Motor neuron (in vitro differentiated cells): Measurements from ENCODE around the gene ACO2. TPM values are rescaled to one million over a fixed set of nuclear protein-coding genes. Genes with fewer than 3 reads are reported as not detected.
"Not testable (repeated sequence)": the region's sequence is repeated elsewhere in the genome, so short reads cannot be mapped to it uniquely, and the experiment has no call there.

ENCODE experiments used
- ATAC-seq, 8 experiments: fragments of 200-7000 bp; cut with Tn5 transposase; replicated peaks in 6 of 8; 2 replicates each; pipeline ENCODE4 v1.8.0; 2021; ENCODE audit warnings: mild to moderate bottlenecking in 8 of 8, moderate library complexity in 8 of 8
- H3K27ac ChIP-seq, 2 donors: fragments of 250-450 bp; sonication (Bioruptor Pico); 2 replicates each; pipeline ENCODE4 v1.9.0; 2021; ENCODE audit warnings: antibody characterized with exemption in 2 of 2, mild to moderate bottlenecking in 2 of 2, moderate library complexity in 1 of 2
- H3K4me1 ChIP-seq, 2 donors: fragments of 250-450 bp; sonication (Bioruptor Pico); replicated peaks in 1 of 2; 2 replicates each; pipeline ENCODE4 v1.6.1; 2021; ENCODE audit warnings: antibody characterized with exemption in 2 of 2, mild to moderate bottlenecking in 2 of 2, moderate library complexity in 1 of 2
- H3K4me3 ChIP-seq, 5 donors: fragments of 250-450 bp; sonication (Bioruptor Pico); 2 replicates each; pipeline ENCODE4 v1.9.0; 2021; ENCODE audit warnings: antibody characterized with exemption in 5 of 5, mild to moderate bottlenecking in 5 of 5, moderate library complexity in 4 of 5
- WGBS, 10 experiments: fragments of 450-650 bp; shearing (Covaris generic); methylation state at CpG; one replicate each; pipeline ENCODE4 v1.0.0; 2022; 5-methylcytosine and 5-hydroxymethylcytosine counted together
- in situ Hi-C, 9 experiments: fragments of 400-800 bp; cut with MboI; loops; one replicate each; pipeline ENCODE4 v1.15.0; 2021; ENCODE audit warnings: low sequenced_read_pairs in 9 of 9, low pct_unique_long_range_greater_than_20kb in 2 of 9; ENCODE audit not compliant: unreplicated experiment in 9 of 9
- total RNA-seq, 8 experiments: library from RNA; unstranded; fragments of 300-600 nt; gene quantifications; 2 replicates each; pipeline versions ENCODE4 v1.2.3 to v1.2.4, GENCODE V29; 2022

The ACO2 gene
- total RNA-seq, 8 experiments from 2014 or later, result 59.9 to 182 (median 83.6) TPM

- ATAC-seq, result no peak
- in situ Hi-C loops, result no loop called here
- Histone ChIP-seq H3K27ac (no peak overlapping the region), H3K4me3 (no peak overlapping the region), H3K4me1 (peaks cover 6 to 17% of the 10 kb centered on the region in 2 donors)
- 48 to 89% (median 80%) methylated on average over 2 to 11 of the region's 12 CpGs; no CpG with 5 or more reads in 3 of the 10 experiments for WGBS, 10 experiments
Observed at GRCh38 chr22:41550952-41551491, 82.1 kb downstream of the ACO2 start.

- 27 to 90% (median 73%) methylated on average over 2 to 9 of the region's 11 CpGs; no CpG with 5 or more reads in 2 of the 10 experiments for WGBS, 10 experiments
- no peak overlapping the region for H3K27ac ChIP-seq
- H3K4me3 ChIP-seq, result no peak overlapping the region
- in situ Hi-C loops, result no loop called here
- H3K4me1 ChIP-seq, result peaks cover 16 to 27% of the 10 kb centered on the region in 2 donors
- no peak for ATAC-seq
Observed at GRCh38 chr22:41551877-41552582, 83.1 kb downstream of the ACO2 start.

- no peak overlapping the region for H3K27ac ChIP-seq
- WGBS, 10 experiments, result 60 to 94% methylated on average over 2 of the region's 7 CpGs; no CpG with 5 or more reads in 8 of the 10 experiments
- peak in 3 of 8 experiments; percentile 24 to 46 (median 30) for ATAC-seq
Observed at GRCh38 chr22:41555325-41555982, 86.5 kb downstream of the ACO2 start.

GRCh38 chr22:41556561-41556960 is 87.6 kb downstream of the ACO2 start:
- no peak for ATAC-seq
- WGBS, 10 experiments, result 75 to 100% (median 86%) methylated on average over 1 to 10 of the region's 10 CpGs; no CpG with 5 or more reads in 2 of the 10 experiments
- peaks cover 38 to 55% of the 10 kb centered on the region in 2 donors for H3K4me1 ChIP-seq
- H3K4me3 ChIP-seq, result no peak overlapping the region
- in situ Hi-C loops, result no loop called here
- peak overlapping the region; percentile 78 to 92 for H3K27ac ChIP-seq

More at GRCh38 chr22:41555325-41555982, 86.5 kb downstream of the ACO2 start:
- in situ Hi-C loops, result no loop called here
- Histone ChIP-seq H3K4me1 (peaks cover 36 to 43% of the 10 kb centered on the region in 2 donors), H3K4me3 (no peak overlapping the region)

- in situ Hi-C loops, result no loop called here
- H3K4me3 ChIP-seq, result no peak overlapping the region
- H3K4me1 ChIP-seq, result peaks cover 47 to 65% of the 10 kb centered on the region in 2 donors
- peak overlapping the region; percentile 78 to 92 for H3K27ac ChIP-seq
- WGBS, 10 experiments, result 39 to 100% (median 64%) methylated on average over 1 to 7 of the region's 19 CpGs; no CpG with 5 or more reads in 4 of the 10 experiments
- peak; percentile 55 to 95 (median 66) for ATAC-seq
Observed at GRCh38 chr22:41557401-41558240, 88.7 kb downstream of the ACO2 start.

- 80 to 100% (median 87%) methylated on average over 1 to 9 of the region's 13 CpGs; no CpG with 5 or more reads in 2 of the 10 experiments for WGBS, 10 experiments
- H3K4me3 ChIP-seq, in situ Hi-C loops, ATAC-seq: not testable (repeated sequence)
- Histone ChIP-seq H3K27ac (peak overlapping the region in 1 of 2 donors; percentile 78), H3K4me1 (peaks cover 53 to 71% of the 10 kb centered on the region in 2 donors)
Observed at GRCh38 chr22:41558241-41558630, 89.3 kb downstream of the ACO2 start.

GRCh38 chr22:41560095-41560471 is 91.2 kb downstream of the ACO2 start:
- ATAC-seq, result peak in 4 of 8 experiments; percentile 0 to 1 (median 0)
- Histone ChIP-seq H3K4me3 (peak overlapping the region; percentile 24 to 44 (median 39)), H3K27ac (peak overlapping the region; percentile 75 to 83), H3K4me1 (peaks cover 54 to 71% of the 10 kb centered on the region in 2 donors)
- in situ Hi-C loops, result no loop called here
- 50 to 84% (median 67%) methylated on average over 1 to 5 of the region's 6 CpGs; no CpG with 5 or more reads in 5 of the 10 experiments for WGBS, 10 experiments

- Histone ChIP-seq H3K4me1 (peaks cover 45 to 66% of the 10 kb centered on the region in 2 donors), H3K27ac (peak overlapping the region; percentile 75 to 83), H3K4me3 (peak overlapping the region; percentile 24 to 44 (median 39))
- peak in 2 of 8 experiments; percentile 14 to 15 for ATAC-seq
- in situ Hi-C loops, result no loop called here
- 40 to 80% (median 59%) methylated on average over 1 to 5 of the region's 10 CpGs; no CpG with 5 or more reads in 7 of the 10 experiments for WGBS, 10 experiments
Observed at GRCh38 chr22:41561335-41561734, 92.4 kb downstream of the ACO2 start.

GRCh38 chr22:41561788-41562187 is 92.9 kb downstream of the ACO2 start:
- in situ Hi-C loops, result no loop called here
- Histone ChIP-seq H3K4me3 (peak overlapping the region; percentile 24 to 44 (median 39)), H3K4me1 (peaks cover 40 to 61% of the 10 kb centered on the region in 2 donors), H3K27ac (peak overlapping the region; percentile 75 to 83)
- WGBS, 10 experiments, result 60% methylated on average over 1 of the region's 5 CpGs; no CpG with 5 or more reads in 9 of the 10 experiments
- no peak for ATAC-seq

GRCh38 chr22:41562461-41562860 is 93.5 kb downstream of the ACO2 start:
- in situ Hi-C loops, result no loop called here
- no peak for ATAC-seq
- peaks cover 33 to 56% of the 10 kb centered on the region in 2 donors for H3K4me1 ChIP-seq
- H3K27ac ChIP-seq, result no peak overlapping the region
- no CpG with 5 or more reads among the region's 4 CpGs for WGBS, 10 experiments
- no peak overlapping the region for H3K4me3 ChIP-seq

- Histone ChIP-seq H3K4me1 (peaks cover 27 to 49% of the 10 kb centered on the region in 2 donors), H3K4me3 (no peak overlapping the region), H3K27ac (no peak overlapping the region)
- in situ Hi-C loops, result no loop called here
- peak in 2 of 8 experiments; percentile 37 to 48 for ATAC-seq
- WGBS, 10 experiments, result 40 to 64% (median 40%) methylated on average over 1 to 4 of the region's 10 CpGs; no CpG with 5 or more reads in 7 of the 10 experiments
Observed at GRCh38 chr22:41563051-41563711, 94.3 kb downstream of the ACO2 start.

GRCh38 chr22:41564563-41564962 is 95.6 kb downstream of the ACO2 start:
- no peak for ATAC-seq
- Histone ChIP-seq H3K4me3 (no peak overlapping the region), H3K4me1 (peaks cover 38 to 58% of the 10 kb centered on the region in 2 donors), H3K27ac (no peak overlapping the region)
- WGBS, 10 experiments, result 82 to 97% (median 91%) methylated on average over 2 to 7 of the region's 8 CpGs; no CpG with 5 or more reads in 4 of the 10 experiments
- in situ Hi-C loops, result no loop called here
